GM21423 (cell line): ENCODE data around the gene BPIFB2.

Experiments
- ATAC-seq: cut with Tn5 transposase; IDR thresholded peaks from one replicate; pipeline ENCODE4 v1.9.1; 2021; ENCODE audit warnings: mild to moderate bottlenecking, moderate library complexity; ENCODE audit not compliant: unreplicated experiment

BPIFB2 gene

GRCh38 chr20:33020278-33021161, 13.0 kb downstream of the BPIFB2 start:
- no peak for ATAC-seq

GRCh38 chr20:33021879-33022278, 14.4 kb downstream of the BPIFB2 start:
- ATAC-seq, result no peak

- no peak for ATAC-seq
Measured at GRCh38 chr20:33022289-33022688, 14.8 kb downstream of the BPIFB2 start.

GRCh38 chr20:33022694-33023438, 15.4 kb downstream of the BPIFB2 start:
- no peak for ATAC-seq

- ATAC-seq, result no peak
Measured at GRCh38 chr20:33023439-33024242, 16.1 kb downstream of the BPIFB2 start.

- no peak for ATAC-seq
Measured at GRCh38 chr20:33024243-33024560, 16.7 kb downstream of the BPIFB2 start.

GRCh38 chr20:33024609-33025317, 17.3 kb downstream of the BPIFB2 start:
- no peak for ATAC-seq

GRCh38 chr20:33025318-33025876, 17.9 kb downstream of the BPIFB2 start:
- ATAC-seq, result no peak

- ATAC-seq, result no peak
Measured at GRCh38 chr20:33026072-33026778, 18.7 kb downstream of the BPIFB2 start.

GRCh38 chr20:33026779-33027759, 19.6 kb downstream of the BPIFB2 start:
- no peak for ATAC-seq

- ATAC-seq, result no peak
Measured at GRCh38 chr20:33027769-33028751, 20.6 kb downstream of the BPIFB2 start.

GRCh38 chr20:33028875-33029274, 21.4 kb downstream of the BPIFB2 start:
- no peak for ATAC-seq

GRCh38 chr20:33030076-33030475, 22.6 kb downstream of the BPIFB2 start:
- ATAC-seq, result no peak

- ATAC-seq, result no peak
Measured at GRCh38 chr20:33030569-33030968, 23.1 kb downstream of the BPIFB2 start.

GRCh38 chr20:33031531-33031930, 24.0 kb downstream of the BPIFB2 start, which contains the start of gene BPIFB6:
Gene BPIFB6 (plus strand): TSS chr20:33031648. CDS start chr20:33031648, 0 bp downstream.
- no peak for ATAC-seq

- no peak for ATAC-seq
Measured at GRCh38 chr20:33032555-33032954, 25.1 kb downstream of the BPIFB2 start.

- no peak for ATAC-seq
Measured at GRCh38 chr20:33033381-33033780, 25.9 kb downstream of the BPIFB2 start.
